WTC11 (cell line): ENCODE results near the gene PRSS57.
"Not testable (repeated sequence)": the region's sequence is repeated elsewhere in the genome, so short reads cannot be mapped to it uniquely, and the experiment has no call there.

Experiments used
- ZNF317 ChIP-seq: sonication (generic); formaldehyde crosslinking; IDR thresholded peaks from 2 replicates; pipeline ENCODE4 v1.8.1; 2023; ENCODE audit warnings: low read depth, mild to moderate bottlenecking, moderate library complexity, missing genetic modification reagents, borderline replicate concordance
- TF ChIP-seq, protein P1 (sequence below): fragments of 200-600 bp; IDR thresholded peaks from 2 replicates; pipeline ENCODE4 v1.8.0; 2022; ENCODE audit warnings: antibody characterized with exemption

DNA sequence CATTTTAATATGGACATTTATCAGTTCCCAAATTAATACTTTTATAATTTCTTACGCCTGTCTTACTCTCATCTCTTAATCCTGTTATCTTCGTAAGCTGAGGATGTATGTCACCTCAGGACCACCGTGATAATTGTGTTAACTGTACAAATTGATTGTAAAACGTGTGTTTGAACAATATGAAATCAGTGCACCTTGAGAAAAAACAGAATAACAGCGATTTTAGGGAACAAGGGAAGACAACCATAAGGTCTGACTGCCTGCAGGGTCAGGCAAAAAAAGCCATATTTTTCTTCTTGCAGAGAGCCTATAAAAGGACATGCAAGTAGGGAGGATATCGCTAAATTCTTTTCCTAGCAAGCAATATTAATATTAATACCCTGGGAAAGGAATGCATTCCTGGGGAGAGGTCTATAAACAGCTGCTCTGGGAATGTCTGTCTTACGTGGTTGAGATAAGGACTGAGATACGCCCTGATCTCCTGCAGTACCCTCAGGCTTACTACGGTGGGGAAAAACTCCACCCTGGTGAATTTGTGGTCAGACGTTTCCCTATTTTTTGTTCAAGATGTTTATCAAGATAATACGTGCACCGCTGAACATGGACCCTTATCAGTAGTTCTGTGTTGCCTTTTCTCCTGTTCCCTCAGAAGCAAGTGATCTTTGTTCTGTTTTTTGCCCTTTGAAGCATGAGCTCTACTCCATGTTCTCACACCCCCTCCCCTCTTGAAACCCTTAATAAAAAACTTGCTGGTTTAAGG is 26.4 kb downstream of the PRSS57 start:
- not testable (repeated sequence) for TF ChIP-seq ZNF317 (CRISPR knock-in tag)
- TF ChIP-seq, protein P1, sequence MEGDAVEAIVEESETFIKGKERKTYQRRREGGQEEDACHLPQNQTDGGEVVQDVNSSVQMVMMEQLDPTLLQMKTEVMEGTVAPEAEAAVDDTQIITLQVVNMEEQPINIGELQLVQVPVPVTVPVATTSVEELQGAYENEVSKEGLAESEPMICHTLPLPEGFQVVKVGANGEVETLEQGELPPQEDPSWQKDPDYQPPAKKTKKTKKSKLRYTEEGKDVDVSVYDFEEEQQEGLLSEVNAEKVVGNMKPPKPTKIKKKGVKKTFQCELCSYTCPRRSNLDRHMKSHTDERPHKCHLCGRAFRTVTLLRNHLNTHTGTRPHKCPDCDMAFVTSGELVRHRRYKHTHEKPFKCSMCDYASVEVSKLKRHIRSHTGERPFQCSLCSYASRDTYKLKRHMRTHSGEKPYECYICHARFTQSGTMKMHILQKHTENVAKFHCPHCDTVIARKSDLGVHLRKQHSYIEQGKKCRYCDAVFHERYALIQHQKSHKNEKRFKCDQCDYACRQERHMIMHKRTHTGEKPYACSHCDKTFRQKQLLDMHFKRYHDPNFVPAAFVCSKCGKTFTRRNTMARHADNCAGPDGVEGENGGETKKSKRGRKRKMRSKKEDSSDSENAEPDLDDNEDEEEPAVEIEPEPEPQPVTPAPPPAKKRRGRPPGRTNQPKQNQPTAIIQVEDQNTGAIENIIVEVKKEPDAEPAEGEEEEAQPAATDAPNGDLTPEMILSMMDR: not testable (repeated sequence)
